DMS114 treated with DMSO at 0.1 percent for 48 hours (cell line): ENCODE results near the gene MIPEP.

Experiments
- DNase-seq: peaks from one replicate; lab custom pipeline; 2025; ENCODE audit not compliant: unreplicated experiment; lab: John Stamatoyannopoulos, UW

Gene MIPEP

GRCh38 chr13:23855360-23855759, 33.8 kb downstream of the MIPEP start:
- no peak for DNase-seq

DNA sequence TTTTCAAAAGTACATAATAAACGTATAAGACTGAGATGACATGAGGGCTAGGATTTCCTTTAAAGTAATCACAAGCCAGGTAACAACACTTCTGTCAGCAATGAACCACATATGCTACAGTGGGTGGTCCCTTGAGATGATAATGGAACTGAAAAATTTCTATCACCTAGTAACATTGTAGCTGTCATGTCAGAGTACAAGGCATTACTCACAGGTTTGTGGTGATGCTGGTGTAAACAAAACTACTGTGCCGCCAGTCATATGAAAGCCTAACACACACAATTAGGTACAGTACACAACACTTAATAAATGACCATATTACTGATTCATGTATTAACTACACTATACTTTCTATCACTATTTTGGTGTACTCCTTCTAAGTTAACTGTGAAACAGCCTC, 36.8 kb downstream of the MIPEP start:
- no peak for DNase-seq

- DNase-seq: no peak
These were observed 38.1 kb downstream of the MIPEP start for GRCh38 chr13:23851106-23851505.

- DNase-seq: no peak
These were observed 39.1 kb downstream of the MIPEP start for GRCh38 chr13:23850134-23850533.

- DNase-seq: no peak
These were observed 39.5 kb downstream of the MIPEP start for GRCh38 chr13:23849670-23850069.

GRCh38 chr13:23848646-23849141, 40.5 kb downstream of the MIPEP start:
- DNase-seq: no peak

GRCh38 chr13:23848019-23848418, 41.2 kb downstream of the MIPEP start:
- DNase-seq: no peak

DNA sequence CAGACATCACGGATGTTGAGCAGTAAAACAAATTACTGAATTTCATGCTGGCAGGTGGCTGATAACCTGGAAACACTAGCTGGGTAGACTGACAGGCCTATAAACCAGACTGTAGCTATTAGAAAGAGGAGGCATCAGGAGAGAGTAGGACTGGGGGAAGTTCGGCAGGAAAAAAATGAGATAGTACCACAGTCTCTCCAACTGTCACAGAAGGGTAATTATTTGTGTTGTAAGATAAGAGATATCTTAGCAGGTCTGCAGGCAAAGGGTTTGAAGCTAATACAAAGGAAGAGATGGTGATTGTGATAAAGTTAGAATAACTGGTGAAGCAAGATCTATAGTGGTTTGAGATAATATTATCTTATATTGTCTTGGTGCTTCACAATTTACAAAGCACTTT, 41.7 kb downstream of the MIPEP start:
- DNase-seq: no peak

GRCh38 chr13:23845105-23845725, 44.0 kb downstream of the MIPEP start:
- DNase-seq: no peak

- DNase-seq: no peak
These were observed 45.1 kb downstream of the MIPEP start for GRCh38 chr13:23844132-23844531.

- DNase-seq: no peak
These were observed 45.8 kb downstream of the MIPEP start for GRCh38 chr13:23843436-23843835.

DNA sequence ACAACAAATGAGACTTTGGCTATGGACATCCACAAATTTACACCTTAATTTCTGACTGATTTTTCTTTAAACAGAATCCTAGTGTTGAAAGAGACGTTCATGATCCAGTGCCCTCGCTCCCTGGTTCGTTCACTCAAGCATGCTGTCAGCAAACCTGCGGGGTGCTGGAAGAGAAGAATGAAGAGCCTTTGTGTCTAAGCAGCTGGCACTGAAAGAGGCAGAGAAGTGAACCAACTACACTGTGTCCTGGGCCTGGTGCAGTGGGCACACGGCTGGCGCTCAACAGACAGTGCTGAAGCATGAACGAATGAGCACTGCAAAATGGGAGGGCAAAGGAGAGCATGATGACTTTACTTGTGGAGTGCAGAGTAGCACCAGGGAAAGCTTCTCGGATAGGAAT, 46.8 kb downstream of the MIPEP start:
- no peak for DNase-seq

DNA sequence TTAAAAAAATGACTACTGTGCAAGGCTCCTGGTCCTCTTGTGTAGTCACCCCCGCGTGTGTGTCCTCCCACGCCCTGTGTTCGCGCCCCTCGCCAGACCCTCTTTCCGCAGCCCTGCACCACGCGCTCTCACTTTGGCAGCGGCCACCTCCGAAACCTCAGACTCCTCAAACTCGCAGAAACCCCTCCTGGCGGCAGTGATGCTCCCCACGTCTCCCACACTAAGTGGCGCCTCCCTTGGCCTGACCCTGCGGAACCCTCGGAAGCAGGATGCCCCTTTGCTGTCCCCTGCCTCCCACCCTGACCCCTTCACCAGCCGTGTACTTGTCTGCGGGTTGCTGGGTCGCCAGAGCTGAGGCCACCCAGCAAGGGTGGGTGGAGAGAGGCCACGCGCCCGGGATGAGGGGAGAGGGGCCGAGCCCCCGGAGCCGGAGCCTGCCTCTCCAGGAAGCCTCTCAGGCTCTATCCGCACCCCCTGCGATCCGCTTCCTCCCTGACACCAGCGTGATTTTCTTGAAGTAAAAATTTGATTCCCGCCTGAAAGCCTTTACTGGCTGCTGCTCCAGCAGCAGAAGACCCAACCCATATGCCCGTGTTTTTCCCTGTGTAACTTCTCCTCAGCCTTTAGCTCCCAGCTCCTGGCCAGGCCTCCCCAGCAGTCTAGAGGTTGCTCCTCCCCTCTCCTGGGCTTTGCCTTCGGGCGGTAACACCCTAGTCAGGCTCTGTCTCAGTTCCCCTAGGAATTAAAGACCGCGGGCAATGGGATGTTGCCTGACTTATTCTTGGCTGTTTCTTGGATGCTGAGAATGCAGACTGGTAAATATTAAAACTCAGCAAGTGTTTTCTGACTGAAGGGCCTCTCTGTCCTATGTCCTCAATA, 55.2 kb downstream of the MIPEP start:
- DNase-seq: no peak

- DNase-seq: no peak
These were observed 60.3 kb downstream of the MIPEP start for GRCh38 chr13:23828866-23829265.

- no peak for DNase-seq
These were observed 61.1 kb downstream of the MIPEP start for GRCh38 chr13:23828086-23828485.

GRCh38 chr13:23825179-23825578, 64.0 kb downstream of the MIPEP start:
- no peak for DNase-seq

GRCh38 chr13:23824371-23824770, 64.8 kb downstream of the MIPEP start:
- DNase-seq: no peak

DNA sequence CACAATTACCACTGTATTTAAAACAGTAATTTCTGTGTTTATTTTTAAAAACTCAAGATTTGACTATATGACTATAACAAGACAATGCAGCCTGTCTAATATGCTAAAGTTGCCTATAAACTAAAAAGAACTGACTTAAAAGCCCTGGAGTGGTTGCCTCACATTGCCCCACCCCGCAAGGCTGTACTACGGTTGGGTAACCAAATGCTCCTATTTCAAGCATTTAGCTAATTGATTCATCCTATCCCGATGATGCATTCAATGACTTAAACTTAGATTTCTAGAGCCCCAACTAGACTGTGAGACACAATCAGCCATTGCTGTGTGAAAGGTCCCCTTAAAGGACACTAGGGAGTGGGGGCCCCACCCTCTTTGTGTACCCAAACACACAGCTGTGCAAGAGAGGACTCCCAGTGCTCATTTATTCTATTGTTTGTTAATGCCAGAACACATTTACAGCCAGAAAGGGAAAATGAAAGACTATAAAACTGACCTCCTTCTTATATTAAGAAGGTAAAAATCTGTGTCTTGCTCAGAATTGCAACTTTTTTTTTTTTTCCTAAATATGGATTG, 66.9 kb downstream of the MIPEP start:
- no peak for DNase-seq

DNA sequence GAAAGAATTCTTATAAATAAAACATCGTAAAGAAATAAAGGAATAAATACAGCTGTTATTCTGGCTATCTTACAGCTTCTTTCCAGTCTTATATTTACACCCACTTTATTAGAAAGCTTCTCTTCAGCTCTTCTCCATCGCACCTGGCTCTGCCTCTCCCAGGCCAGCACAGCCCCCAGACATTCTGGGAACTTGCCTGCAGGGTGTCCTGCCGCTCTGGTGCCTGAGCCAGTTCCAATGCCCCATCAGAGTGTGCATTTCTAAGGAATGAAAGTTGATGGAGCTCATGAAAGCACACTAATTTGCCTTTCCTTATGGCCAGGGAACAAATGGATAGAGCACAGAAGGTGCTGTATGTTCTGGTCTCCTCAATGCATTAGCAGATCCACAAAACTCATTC, 68.7 kb downstream of the MIPEP start:
- no peak for DNase-seq

DNA sequence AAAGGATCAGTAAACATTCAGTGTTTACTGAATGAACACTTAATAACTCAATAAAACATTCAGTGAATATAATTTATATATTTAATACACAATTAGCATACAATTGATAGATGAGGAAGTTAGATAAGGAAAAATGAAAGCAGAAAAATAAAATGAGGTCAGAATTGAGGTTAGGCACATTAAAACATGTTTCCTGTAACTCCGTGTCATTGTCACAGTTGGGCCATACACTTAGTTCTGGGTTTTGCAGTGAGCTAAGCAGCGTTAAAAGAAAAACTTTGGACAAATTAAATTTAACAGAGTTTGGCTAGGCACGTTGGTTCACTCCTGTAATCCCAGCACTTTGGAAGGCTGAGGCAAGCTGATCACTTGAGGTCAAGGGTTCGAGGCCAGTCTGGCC, 71.4 kb downstream of the MIPEP start:
- no peak for DNase-seq

DNA sequence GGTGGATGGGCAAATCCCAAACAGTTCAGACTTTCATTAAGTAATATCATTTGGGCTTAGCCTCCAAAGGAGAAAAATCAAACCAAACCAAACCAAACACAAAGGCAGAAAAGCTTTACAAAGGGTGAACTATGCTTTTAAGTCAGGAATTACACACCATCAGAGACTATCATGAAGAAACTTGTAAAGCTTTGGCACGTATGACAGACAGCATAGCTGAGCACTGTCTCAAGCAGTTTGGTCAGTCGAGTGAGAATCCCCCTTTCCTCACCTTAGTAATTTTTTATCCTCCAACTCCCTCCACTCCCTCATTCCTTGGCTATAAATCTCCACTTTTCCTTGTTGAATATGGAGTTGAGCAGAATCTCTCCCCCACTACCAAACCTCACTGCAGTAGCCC, 72.1 kb downstream of the MIPEP start:
- DNase-seq: no peak

- DNase-seq: no peak
These were observed 75.6 kb downstream of the MIPEP start for GRCh38 chr13:23813635-23814034.
